GM19023 (cell line): ENCODE results near the gene CRYAB.

Source experiments
- ATAC-seq: cut with Tn5 transposase; IDR thresholded peaks from one replicate; pipeline ENCODE4 v1.9.1; 2021; ENCODE audit warnings: mild to moderate bottlenecking, moderate library complexity; ENCODE audit not compliant: unreplicated experiment

The CRYAB gene, protein sequence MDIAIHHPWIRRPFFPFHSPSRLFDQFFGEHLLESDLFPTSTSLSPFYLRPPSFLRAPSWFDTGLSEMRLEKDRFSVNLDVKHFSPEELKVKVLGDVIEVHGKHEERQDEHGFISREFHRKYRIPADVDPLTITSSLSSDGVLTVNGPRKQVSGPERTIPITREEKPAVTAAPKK

DNA sequence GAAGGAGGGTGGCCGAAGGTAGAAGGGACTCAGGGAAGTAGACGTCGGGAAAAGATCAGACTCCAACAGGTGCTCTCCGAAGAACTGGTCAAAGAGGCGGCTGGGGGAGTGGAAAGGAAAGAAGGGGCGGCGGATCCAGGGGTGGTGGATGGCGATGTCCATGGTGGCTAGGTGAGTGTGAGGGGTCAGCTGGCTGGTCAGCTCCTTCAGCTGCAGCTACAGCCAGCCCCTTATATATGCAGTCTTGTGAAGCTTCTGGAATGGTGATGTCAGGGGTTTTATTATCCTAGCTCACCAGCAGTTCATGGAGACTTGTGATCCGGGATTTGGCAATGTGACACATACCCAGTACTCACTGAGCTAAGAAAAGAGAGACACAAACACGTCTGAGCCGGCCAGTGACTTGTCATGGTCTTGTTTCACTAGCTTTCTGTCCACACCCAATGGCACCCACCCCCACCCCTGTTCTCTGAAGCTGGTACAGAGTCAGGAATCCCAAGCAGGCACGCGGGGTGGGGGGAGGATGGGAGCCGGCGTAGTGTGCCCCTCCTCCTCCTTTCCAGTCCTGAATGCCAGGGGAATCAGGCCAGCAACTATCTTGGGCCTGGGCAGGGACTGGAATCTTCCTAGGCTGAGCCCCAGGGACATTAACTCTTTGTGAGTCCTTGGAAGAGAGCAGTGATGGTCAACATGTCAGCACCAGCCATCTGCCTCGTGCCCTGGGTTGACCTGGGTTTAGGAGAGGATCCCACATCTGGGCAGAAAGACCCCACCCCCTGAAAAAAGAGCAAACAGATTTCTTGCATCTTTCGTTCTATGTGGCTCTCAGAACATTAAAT is at the start of gene CRYAB:
Gene CRYAB (minus strand): TSS at position 208 of the 839 bp plus-strand sequence. CDS start 46 bp downstream, at position 162.
- no peak for ATAC-seq

GRCh38 chr11:111960916-111961315 is 49.3 kb upstream of the CRYAB start:
- no peak for ATAC-seq

DNA sequence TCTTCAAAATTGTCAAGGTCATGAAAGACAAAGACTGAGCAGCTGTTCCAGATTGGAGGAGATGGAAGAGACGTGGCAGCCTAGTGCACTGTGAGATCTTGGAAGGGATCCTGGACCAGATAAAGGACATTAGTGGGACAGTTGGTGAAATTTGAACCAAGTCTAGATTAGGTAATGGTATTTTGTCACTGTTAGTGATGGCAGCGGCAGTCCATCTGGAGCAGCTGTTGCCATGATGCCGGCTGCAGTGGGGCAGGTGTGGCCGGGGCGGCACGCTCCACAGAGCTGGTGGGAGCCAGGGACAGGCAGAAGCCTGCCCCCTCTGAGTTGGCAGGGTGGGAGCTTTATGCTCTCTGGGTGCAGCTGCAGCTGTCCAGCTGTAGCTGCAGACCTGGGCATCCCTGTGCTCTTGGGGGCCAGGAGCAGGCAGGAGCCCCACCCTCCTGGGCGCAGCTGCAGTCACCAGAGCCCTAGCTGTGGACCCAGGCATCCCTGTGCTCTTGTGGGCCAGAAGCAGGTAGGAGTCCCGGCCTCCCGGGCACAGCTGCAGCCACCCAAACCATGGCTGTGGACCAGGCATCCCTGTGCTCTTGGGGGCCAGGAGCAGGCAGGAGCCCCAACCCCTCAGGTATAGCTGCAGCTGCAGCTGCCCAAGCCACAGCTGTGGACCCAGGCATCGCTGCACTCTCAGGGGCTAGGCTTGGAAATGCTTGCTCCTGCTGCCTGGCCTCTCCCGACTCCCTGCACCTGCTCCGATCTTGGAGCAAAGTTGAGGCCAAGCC is 46.3 kb upstream of the CRYAB start:
- no peak for ATAC-seq

- no peak for ATAC-seq
These were observed 42.6 kb upstream of the CRYAB start for GRCh38 chr11:111954154-111954553.

GRCh38 chr11:111951565-111951964 is 40.0 kb upstream of the CRYAB start:
- ATAC-seq: no peak

DNA sequence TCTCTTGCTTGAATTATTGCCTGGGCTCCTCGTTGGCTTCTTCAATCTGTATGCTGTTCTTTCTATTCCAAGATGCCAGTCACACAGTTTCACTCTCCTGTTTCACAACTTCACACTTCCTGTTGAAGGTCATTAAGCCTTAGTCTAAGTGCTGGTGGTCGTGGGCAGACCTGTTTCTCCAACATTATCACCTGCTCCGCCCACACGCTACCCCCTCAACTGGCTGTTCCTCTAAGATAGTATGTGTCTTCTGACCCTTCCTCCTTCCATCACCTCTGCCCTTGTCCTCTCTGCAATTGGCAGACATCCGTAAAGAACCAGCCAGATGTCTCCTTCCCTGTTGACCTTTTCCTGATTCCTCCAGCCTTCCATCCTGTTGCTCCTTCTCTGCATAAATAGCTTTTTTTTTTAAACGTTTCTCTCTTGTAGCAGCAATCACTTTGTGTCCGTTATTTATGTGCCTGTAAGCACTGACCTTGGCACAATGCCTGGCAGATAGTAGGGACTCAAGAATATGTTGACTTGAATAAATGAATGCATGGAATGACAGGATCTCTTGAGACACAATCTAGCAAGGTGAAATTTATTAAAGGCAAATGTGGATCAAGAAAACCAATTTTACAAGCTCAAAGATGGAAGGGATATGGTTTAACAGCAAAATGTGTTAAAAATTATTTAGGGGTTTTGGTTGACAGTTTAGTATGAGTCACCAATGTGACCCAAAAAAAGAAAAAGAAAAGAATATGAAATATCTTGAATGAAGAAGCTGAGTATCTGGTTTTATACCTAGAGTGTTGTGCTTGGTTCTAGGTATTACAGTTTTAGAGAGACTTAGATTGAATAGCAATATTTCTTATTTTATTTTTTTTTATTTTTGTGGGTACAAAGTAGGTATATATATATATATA is 38.2 kb upstream of the CRYAB start:
- ATAC-seq: no peak

DNA sequence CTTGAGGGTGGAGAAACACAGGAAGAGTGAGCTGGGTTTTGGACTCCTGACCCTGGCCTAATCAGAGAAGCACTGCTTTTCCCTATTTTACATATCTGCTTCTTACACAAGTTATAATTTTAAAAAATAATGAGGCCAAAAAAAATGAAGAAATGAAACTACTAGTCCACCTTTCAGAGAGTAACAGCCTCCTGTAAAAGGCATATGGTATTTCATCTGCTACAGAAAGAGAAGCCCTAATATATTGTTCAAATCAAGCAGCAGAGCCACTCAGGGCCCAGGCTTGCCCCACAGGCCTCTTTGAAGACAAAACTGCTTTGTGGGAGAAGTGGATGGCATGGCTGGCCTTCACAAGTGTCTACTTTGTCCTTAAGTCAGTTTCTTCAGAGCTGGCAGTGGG is 35.6 kb upstream of the CRYAB start:
- ATAC-seq: no peak

- no peak for ATAC-seq
These were observed 34.9 kb upstream of the CRYAB start for GRCh38 chr11:111946499-111946898.

DNA sequence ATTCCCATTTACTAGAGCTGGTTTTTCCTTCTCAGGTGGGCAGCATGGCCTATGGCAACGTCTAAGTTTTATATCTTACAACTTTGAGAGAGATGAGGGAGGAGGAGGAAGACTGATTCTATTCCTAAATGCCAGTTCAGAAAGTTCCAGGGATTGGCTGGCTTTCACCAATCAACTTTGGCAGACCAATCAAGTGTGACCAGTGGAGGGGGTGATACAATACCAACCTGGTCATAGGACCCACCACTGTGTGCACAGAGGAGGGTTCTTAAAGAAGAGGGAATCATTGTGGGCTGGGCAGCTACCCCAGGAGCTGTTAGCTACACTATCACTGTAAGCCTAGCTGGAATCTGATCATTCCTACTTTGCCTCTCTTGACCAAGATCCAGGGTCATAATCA is 33.6 kb upstream of the CRYAB start:
- ATAC-seq: no peak

DNA sequence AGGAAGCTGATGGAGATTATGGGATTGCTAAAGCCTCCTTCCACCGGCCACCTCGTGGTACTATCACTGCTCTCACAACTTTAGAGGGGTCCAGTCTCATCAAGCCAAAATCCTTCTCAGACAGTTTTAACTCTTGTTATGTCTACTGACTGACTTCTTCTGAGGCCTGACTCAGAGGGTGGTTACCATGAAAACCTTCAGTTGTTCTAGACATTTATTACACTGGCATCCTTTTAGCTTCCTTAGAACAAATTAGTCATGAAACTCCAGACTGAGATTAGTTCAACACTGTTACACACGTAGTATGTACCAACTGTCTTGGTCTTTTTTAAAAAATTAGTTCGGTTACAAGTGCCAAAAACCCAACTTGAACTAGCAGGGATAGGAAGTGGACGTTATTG is 33.1 kb upstream of the CRYAB start:
- no peak for ATAC-seq

DNA sequence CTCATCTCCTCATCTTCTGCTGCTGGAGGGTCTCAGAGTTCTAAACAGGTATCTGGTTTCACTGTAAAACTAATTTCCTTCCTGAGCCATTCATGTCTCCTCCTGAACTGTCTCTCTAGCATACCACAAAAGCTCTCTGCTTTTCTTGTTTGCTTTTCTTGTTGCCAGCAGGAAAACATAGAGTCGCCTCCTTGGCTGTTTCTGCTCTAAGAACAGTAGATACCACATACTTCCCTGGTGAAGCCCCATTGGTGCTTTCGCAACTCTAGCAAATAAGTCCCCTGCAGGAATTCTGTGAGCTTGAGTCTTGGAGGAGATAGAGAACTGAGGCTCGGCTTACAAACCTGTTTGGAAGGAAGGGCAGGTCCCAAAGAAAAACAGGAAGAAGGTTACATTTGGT is 32.6 kb upstream of the CRYAB start:
- no peak for ATAC-seq

DNA sequence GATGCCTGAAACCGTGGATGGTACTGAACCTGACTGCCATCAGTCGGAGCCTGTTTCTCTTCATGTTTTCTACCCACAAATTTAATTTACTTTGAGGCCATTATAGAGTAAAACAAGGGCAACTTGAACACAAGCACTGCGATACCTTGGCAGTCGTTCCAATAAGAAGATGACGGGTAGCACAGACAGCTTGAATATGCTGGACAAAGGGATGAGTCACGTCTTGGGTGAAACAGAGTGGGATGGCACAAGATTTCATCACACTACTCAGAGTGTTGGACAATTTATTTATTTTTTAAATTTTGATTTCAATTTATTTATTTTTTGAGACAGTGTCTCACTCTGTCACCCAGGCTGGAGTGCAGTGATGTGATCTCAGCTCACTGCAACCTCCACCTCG is 31.3 kb upstream of the CRYAB start:
- ATAC-seq: no peak

DNA sequence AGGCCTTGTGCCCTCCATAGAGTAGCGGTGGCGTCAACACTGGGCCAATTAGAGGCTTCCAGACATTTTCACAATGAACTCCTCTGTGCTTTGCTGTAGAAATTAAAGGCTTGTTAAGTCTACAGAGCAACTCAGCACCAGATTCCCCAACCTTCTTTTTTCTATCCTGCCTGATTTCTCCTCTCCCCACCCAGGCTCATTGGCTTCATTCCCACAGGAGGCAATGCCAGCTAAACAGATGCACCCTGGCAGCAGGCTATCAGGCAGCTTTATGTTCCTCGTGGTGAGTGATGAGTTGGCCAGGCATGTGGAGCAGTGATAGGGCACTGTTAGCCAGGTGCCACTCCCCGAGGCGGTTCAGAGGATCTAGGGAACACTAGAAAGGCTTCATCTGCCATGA is 30.4 kb upstream of the CRYAB start:
- no peak for ATAC-seq

- no peak for ATAC-seq
These were observed 28.4 kb upstream of the CRYAB start for GRCh38 chr11:111939836-111940604.

- peak; percentile 87 for ATAC-seq
These were observed 27.2 kb upstream of the CRYAB start for GRCh38 chr11:111938687-111939160.

GRCh38 chr11:111937844-111938243 is 26.3 kb upstream of the CRYAB start:
- no peak for ATAC-seq

- no peak for ATAC-seq
These were observed 25.8 kb upstream of the CRYAB start for GRCh38 chr11:111937461-111937769.

GRCh38 chr11:111936040-111936540 is 24.5 kb upstream of the CRYAB start:
- ATAC-seq: no peak

DNA sequence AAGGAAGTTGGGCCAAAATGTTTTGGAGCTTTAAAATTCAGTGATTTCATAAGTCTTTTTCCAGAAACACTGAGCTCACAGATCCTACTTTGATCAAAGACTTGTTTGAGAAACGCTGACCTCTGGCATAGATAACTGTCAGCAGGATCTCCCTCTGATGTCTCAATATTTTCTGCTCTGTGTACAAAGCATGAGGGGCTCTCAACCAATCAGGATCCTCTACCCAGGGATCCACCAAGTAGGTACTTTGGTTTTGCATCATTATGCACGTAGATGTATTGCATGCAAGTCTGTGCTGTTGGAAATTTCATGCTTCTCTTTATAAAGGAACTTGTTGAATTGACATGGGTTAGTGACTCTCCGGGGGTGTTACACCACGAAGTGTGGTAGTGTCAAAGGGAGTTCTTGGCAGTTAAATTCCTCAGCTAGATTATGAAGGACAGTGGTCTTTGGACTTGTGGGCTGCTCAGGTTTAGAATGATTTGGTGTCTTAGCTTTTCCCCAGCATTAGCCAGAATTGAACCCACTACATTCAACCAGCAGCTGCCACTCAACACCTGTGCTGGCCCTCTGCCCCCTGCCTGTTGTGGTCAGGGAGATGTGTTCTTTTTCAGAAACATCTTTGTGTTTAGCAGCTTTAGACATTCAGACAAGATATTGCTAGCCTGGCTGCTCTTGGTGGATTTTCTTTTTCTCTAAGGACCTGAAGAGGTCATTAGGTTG is 23.9 kb upstream of the CRYAB start:
- no peak for ATAC-seq
